GDM1 (cell line): ENCODE measurements around the gene FAM47A.

Experiments used
- DNase-seq: peaks from one replicate; lab custom pipeline; 2025; lab: John Stamatoyannopoulos, UW

FAM47A gene

DNA sequence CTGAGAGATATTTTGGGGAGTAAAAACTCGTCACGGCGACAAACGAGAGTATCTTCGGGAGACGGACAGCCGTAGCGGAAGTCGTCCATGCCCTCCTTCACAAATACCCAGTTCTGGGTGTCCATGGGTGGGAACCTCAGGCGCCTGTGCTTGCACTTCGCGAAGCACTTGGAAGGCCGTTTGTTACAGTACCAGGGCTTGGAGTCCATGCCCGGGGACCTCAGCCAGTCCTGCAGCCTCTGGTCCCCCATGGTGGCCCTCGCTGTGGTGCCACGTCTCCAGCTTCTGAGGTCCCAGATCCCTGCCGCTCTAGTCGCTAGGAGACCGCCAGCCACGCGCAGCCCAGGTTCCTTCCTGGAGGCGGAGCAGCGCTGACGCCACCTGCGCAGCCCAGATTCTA, at the start of gene FAM47A:
FAM47A (minus strand) TSS at position 287 of the 400 bp plus-strand sequence; CDS start at position 251, 36 bp downstream.
- DNase-seq = no peak

DNA sequence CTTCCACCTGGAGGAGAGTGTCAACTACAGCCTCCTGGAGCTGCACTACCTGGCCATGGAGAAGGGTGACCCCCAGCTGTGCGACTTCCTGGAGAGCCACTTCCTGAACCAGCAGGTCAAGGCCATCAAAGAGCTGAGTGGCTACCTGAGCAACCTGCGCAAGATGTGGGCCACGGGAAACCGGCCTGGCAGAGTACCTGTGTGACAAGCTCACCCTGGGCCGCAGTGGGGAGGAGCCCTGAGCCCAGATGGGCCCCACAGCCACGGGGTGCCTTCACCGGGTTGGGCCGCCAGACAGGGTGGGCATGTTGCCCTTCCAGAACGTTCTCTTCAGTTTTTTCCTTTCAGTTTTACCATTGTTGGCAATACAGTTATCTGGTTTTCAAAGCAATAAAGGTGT, 15.2 kb upstream of the FAM47A start:
- no peak for DNase-seq

DNA sequence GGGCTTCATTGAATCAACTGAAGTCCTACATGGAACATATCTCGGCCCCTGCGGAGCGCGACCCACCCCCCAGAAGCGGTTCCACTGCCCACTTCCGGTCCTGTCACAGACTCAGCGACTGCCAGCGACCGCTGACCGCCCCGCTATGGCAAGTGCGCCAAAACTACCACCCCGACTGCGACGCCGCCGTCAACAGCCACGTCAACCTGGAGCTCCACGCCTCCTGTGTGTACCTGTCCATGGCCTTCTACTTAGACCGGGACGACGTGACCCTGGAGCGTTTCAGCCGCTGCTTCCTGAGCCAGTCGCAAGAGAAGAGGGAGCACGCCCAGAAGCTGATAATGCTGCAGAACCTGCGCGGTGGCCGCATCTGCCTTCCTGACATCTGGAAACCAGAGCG, 14.8 kb upstream of the FAM47A start:
- DNase-seq = no peak

DNA sequence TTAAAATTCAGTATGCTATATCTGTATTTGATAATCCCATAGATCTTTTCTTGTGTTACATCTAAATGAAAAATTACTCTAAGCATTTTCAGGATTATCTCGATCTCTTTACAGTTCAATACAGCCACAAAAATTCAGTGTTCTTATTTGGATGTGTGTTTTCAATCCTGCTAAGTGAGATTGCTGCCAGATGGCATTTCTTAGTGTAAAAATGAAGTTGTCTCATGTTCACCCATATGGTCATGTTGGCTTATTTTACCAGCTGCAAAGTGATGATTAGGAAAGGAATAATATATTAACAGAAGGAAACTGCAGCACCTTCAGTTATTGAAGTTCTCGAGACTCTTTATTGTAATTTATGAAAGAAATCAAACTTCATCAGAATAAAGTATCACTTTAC, 12.1 kb upstream of the FAM47A start:
- DNase-seq = no peak

DNA sequence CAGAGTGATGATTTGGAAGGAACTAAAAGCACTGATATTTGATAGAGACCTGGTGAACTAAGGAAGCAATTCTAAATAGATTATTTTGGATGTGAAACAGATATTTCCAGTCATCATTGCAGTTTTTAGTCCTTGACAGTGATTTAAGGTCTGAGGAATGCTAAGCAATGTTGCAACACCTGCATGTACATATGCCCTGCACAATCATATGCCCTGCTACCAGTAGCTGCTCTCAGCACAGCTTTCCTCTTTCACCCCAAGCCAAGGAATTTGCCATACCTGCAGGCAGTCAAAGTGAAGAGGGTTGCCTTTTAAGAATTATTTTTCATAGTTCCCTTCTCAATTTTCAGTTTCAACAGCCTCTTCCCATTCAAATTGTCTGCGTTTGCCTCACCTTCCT, 8.7 kb upstream of the FAM47A start:
- DNase-seq = no peak

DNA sequence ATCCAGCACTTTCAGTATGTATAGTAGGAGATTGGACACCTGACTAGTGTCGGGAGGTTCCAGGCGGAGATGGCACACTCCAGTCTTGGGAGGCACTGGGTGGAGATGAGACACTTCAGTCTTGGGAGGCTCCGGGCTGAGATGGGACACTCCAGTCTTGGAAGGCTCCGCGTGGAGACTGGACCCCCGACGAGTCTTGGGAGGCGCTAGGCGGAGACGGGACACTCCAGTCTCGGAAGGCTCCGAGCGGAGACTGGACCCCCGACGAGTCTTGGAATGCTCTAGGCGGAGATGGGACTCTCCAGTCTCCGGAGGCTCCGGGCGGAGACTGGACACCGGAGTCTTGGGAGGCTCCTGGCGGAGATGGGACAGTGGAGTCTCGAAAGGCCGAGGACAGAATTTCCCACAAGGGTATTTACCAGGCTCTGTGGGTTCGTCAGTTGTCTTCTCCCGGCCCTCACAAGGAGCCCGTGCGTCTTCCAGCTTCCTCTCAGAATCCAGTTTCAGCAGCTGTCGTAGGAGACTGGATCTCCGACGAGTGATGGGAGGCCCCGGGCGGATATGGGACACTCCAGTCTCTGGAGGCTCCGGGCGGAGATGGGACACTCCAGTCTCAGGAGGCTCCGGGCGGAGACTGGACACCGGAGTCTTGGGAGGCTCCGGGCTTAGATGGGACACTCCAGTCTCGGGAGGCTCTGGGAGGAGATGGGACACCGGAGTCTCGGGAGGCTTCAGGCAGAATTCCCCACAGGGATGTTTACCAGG, 952 bp downstream of the FAM47A start:
- DNase-seq = no peak

DNA sequence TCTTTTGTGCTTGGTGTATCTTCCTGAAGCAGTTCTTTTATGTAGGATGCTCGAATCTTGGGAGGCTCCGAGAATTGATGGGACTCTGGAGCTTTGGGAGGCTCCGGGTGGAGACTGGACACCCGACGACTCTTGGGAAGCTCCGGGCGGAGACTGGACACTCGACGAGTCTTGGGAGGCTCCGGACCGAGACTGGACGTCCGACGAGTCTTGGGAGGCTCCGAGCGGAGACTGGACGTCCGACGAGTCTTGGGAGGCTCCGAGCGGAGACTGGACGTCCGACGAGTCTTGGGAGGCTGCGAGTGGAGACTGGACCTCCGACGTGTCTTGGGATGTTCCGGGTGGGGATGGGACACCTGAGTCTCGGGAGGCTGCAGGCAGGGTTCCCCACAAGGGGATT, 1.6 kb downstream of the FAM47A start:
- DNase-seq = no peak

DNA sequence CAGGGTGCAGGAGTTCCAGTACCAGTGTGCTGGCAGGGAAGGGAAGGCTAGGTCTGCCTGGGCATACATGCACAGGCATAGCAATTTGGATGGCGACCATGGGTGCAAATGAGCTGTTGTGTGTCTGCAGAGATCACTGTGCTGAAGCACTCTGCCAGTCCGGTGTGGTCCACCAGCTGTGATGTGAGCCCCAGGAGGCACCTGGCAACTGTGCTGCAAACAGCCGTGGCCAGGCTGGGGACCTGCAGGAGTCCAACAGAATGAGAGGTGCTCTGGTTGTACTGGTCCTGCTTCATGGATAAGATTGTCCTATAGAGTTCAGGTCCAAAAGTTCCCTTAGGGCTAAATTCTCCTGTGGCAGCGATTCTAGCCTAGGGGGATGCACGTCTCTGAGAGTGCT, 6.1 kb downstream of the FAM47A start:
- DNase-seq = no peak

DNA sequence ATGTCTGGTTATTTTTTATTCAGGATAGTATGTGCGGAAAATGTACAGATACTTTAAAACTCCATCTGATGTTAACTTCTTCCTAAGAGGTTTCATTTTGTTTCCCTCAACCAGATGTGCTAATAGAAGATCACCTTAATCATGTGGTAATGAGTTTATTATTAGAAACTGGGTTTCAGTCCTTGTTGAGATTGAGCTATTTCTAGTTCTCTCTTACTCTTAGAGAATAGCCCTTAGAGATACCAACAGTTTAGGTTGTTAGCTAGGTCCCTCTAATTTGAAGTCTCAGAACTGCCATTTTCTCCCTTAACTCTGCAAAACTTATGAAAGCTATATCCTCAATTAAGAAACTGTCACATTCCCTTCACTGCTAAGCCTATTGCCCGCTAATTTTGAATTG, 13.0 kb downstream of the FAM47A start:
- no peak for DNase-seq

DNA sequence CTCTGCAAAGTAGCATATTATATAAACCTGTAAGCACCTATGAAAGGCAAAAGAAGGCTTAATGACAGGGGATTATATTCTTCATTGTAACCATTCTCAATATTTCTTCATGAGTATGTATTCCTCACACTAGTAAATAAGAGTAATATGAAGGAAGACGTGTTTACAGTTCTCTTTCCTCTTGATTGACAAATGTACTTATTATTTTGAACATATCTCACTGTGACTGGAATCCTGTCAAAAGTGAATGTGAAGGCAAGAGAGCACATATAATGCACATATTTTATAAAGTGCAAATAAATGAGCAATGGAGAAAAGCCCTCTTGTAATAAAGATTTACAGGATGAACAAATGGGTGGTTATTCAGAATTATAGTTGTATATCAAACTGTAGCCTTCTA, 19.7 kb downstream of the FAM47A start:
- no peak for DNase-seq
